Measurements from ENCODE around the gene AGBL4.

Gene AGBL4

GRCh38 chr1:48500541-48501450, 1523.0 kb downstream of the AGBL4 start:
- DNase-seq, result no peak

- no peak for DNase-seq
Observed at GRCh38 chr1:48499211-48499735, 1524.5 kb downstream of the AGBL4 start.

- DNase-seq, result peak; percentile 61
Observed at GRCh38 chr1:48498096-48498791, 1525.5 kb downstream of the AGBL4 start.

- DNase-seq, result no peak
Observed at GRCh38 chr1:48495911-48496310, 1527.8 kb downstream of the AGBL4 start.

- no peak for DNase-seq
Observed at GRCh38 chr1:48495166-48495565, 1528.6 kb downstream of the AGBL4 start.

- peak; percentile 82 for DNase-seq
Observed at GRCh38 chr1:48493970-48494769, 1529.6 kb downstream of the AGBL4 start.

- DNase-seq, result no peak
Observed at GRCh38 chr1:48493041-48493440, 1530.7 kb downstream of the AGBL4 start.

GRCh38 chr1:48492392-48492791, 1531.4 kb downstream of the AGBL4 start:
- no peak for DNase-seq

GRCh38 chr1:48488721-48489120, 1535.0 kb downstream of the AGBL4 start:
- DNase-seq, result no peak
